GM12878 (cell line): ENCODE results near the gene GZMM. TPM values are rescaled to one million over a fixed set of nuclear protein-coding genes. Genes with fewer than 3 reads are reported as not detected.

Source experiments
- BACH1 ChIP-seq: fragments of 450-650 bp; IDR thresholded peaks from 2 replicates; pipeline ENCODE4 v1.6.1; 2017; ENCODE audit warnings: mild to moderate bottlenecking, borderline replicate concordance
- BCL3 ChIP-seq: IDR thresholded peaks from 2 replicates; pipeline ENCODE4 v1.6.1; 2011; ENCODE audit warnings: borderline replicate concordance, low read depth, mild to moderate bottlenecking, moderate library complexity, low read length; ENCODE audit not compliant: insufficient read depth, poor library complexity, severe bottlenecking
- BHLHE40 ChIP-seq, 2 experiments: fragments of 450-650 bp in 1 of 2; IDR thresholded peaks; 2 replicates each; pipeline ENCODE4 v1.6.1; 2011 to 2017; ENCODE audit warnings: low read depth in 2 of 2, borderline replicate concordance in 1 of 2, improper control_type of control experiment in 1 of 2, low read length in 1 of 2, mild to moderate bottlenecking in 1 of 2
- CTCF ChIP-seq, 3 experiments: IDR thresholded peaks in 2 of 3; conservative IDR thresholded peaks in 1 of 3; 2 replicates each; pipeline ENCODE4 v1.5.1; 2011; ENCODE audit warnings: low read depth in 3 of 3, low read length in 3 of 3, mild to moderate bottlenecking in 3 of 3, control low read depth in 2 of 3, moderate library complexity in 2 of 3, inconsistent platforms in 1 of 3, mixed read lengths in 1 of 3; ENCODE audit not compliant: control insufficient read depth in 2 of 3, insufficient read depth in 1 of 3; ENCODE audit errors: extremely low read depth in 1 of 3
- DPF2 ChIP-seq: fragments of 450-650 bp; IDR thresholded peaks from 2 replicates; pipeline ENCODE4 v1.6.1; 2017; ENCODE audit warnings: mild to moderate bottlenecking
- ELK1 ChIP-seq: IDR thresholded peaks from 2 replicates; pipeline ENCODE4 v1.6.1; 2012; ENCODE audit warnings: low read depth, low read length, improper control_type of control experiment
- ESRRA ChIP-seq: IDR thresholded peaks from 2 replicates; pipeline ENCODE4 v1.6.1; 2012; ENCODE audit warnings: mild to moderate bottlenecking, low read length, improper control_type of control experiment
- ETV6 ChIP-seq, 2 experiments: fragments of 450-650 bp in 1 of 2; IDR thresholded peaks in 1 of 2; conservative IDR thresholded peaks in 1 of 2; 2 replicates each; pipeline ENCODE4 v1.6.1; 2014; ENCODE audit warnings: antibody characterized with exemption in 1 of 2, borderline replicate concordance in 1 of 2, low read depth in 1 of 2, mild to moderate bottlenecking in 1 of 2, moderate library complexity in 1 of 2
- FOS ChIP-seq: IDR thresholded peaks from 3 replicates; pipeline ENCODE4 v1.6.1; 2011; ENCODE audit warnings: borderline replicate concordance; ENCODE audit not compliant: insufficient read length; ENCODE audit errors: extremely low read depth
- KLF5 ChIP-seq: fragments of 450-650 bp; IDR thresholded peaks from 2 replicates; pipeline ENCODE4 v1.6.1; 2014; ENCODE audit warnings: mild to moderate bottlenecking; ENCODE audit not compliant: partially characterized antibody
- MXI1 ChIP-seq: fragments of 150-350 bp; IDR thresholded peaks from 2 replicates; pipeline ENCODE4 v1.6.1; 2011; ENCODE audit warnings: low read depth, mild to moderate bottlenecking, inconsistent platforms, low read length, improper control_type of control experiment
- NBN ChIP-seq: fragments of 450-650 bp; IDR thresholded peaks from 2 replicates; pipeline ENCODE4 v1.6.1; 2016
- NFYB ChIP-seq: IDR thresholded peaks from 2 replicates; pipeline ENCODE4 v1.6.1; 2011; ENCODE audit warnings: low read depth, mild to moderate bottlenecking, low read length, improper control_type of control experiment, moderate library complexity; ENCODE audit not compliant: insufficient read depth
- NRF1 ChIP-seq: conservative IDR thresholded peaks from 2 replicates; pipeline ENCODE4 v1.6.1; 2011; ENCODE audit warnings: mild to moderate bottlenecking, low read depth, low read length, improper control_type of control experiment
- POLR2AphosphoS5 ChIP-seq: IDR thresholded peaks from 2 replicates; pipeline ENCODE4 v1.6.1; 2011; ENCODE audit warnings: mild to moderate bottlenecking, low read length, inconsistent platforms
- SMC3 ChIP-seq: IDR thresholded peaks from 2 replicates; pipeline ENCODE4 v1.6.1; 2011; ENCODE audit warnings: low read length, improper control_type of control experiment, borderline replicate concordance
- SPI1 ChIP-seq: IDR thresholded peaks from 2 replicates; pipeline ENCODE4 v1.6.1; 2011; ENCODE audit warnings: low read depth, mild to moderate bottlenecking, low read length, moderate library complexity, borderline replicate concordance; ENCODE audit not compliant: insufficient read depth
- STAT1 ChIP-seq: fragments of 450-650 bp; conservative IDR thresholded peaks from 2 replicates; pipeline ENCODE4 v1.6.1; 2014; ENCODE audit warnings: antibody characterized with exemption, mild to moderate bottlenecking
- USF2 ChIP-seq: IDR thresholded peaks from 2 replicates; pipeline ENCODE4 v1.6.1; 2011; ENCODE audit warnings: low read depth, low read length, improper control_type of control experiment, borderline replicate concordance
- ZBTB33 ChIP-seq: fragments of 450-650 bp; IDR thresholded peaks from 2 replicates; pipeline ENCODE4 v1.6.1; 2017; ENCODE audit warnings: mild to moderate bottlenecking
- ZNF217 ChIP-seq: fragments of 450-650 bp; IDR thresholded peaks from 2 replicates; pipeline ENCODE4 v1.6.1; 2017; ENCODE audit warnings: antibody characterized with exemption, mild to moderate bottlenecking
- ZZZ3 ChIP-seq: IDR thresholded peaks from 2 replicates; pipeline ENCODE4 v1.6.1; 2011; ENCODE audit warnings: low read depth; ENCODE audit not compliant: control insufficient read depth, insufficient read length
- polyA plus RNA-seq, 11 experiments: library from polyadenylated mRNA; depleted of rRNA in 4 of 11; unstranded in 6 of 11; stranded (reverse) in 5 of 11; fragments of >200 nt; fragmentation: Nextera tagmentation in 4 of 11; fragmentation: Illumina TruSeq in 1 of 11; extraction: Ambion mirVana in 4 of 11; extraction: Trizol in 1 of 11; gene quantifications; 1 replicate in 1 of 11; 2 replicates in 10 of 11; pipeline versions ENCODE4 v1.2.1 to v1.2.3, GENCODE V29; 2011 to 2016; ENCODE audit warnings: inconsistent platforms in 2 of 11, missing spikeins in 2 of 11, low read depth in 1 of 11
- total RNA-seq, 4 experiments: library from RNA; depleted of rRNA in 3 of 4; stranded (reverse); fragments of >200 nt in 3 of 4; fragmentation: Illumina TruSeq in 1 of 4; extraction: Trizol in 1 of 4; gene quantifications; 2 replicates each; pipeline versions ENCODE4 v1.2.1 to v1.2.3, GENCODE V29; 2013 to 2021

The GZMM gene
- total and polyA plus RNA-seq, 10 of the 15 experiments (the other 5 are each of a cell fraction or from before 2014, with no cell fraction given) = 0.09 to 0.48 (median 0.23) TPM; not detected in 7

- TF ChIP-seq USF2 (no peak), DPF2 (peak; percentile 88), CTCF (IDR thresholded peaks at IDR 0.05 in 2 of 3, conservative IDR thresholded peaks at IDR 0.05 in 1 of 3; ENCODE audit: control insufficient read depth in 2 of 3, extremely low read depth in 1 of 3, insufficient read depth in 1 of 3, low read depth in 3 of 3, low read length in 3 of 3) (0 out of 6 replicates have a peak, but pooled peaks of 1 of the 3 experiments have one; percentile 7), ETV6 (conservative IDR thresholded peaks at IDR 0.05 in 1 of 2, IDR thresholded peaks at IDR 0.05 in 1 of 2; ENCODE audit: borderline replicate concordance in 1 of 2, low read depth in 1 of 2) (no peak), BHLHE40 (IDR thresholded peaks at IDR 0.05; ENCODE audit: borderline replicate concordance in 1 of 2, low read depth in 2 of 2, low read length in 1 of 2) (peak in 1 of 2 experiments; percentile 50; a peak in 2 of 4 replicates), ZNF217 (peak; percentile 67), POLR2AphosphoS5 (no peak), STAT1 (0 out of 2 replicates have a peak, but pooled peaks have one; percentile 29), SPI1 (no peak), NRF1 (peak; percentile 86), SMC3 (no peak), FOS (no peak), MXI1 (no peak), ZZZ3 (no peak), BACH1 (peak; percentile 43; the same call in 1 of the 2 replicates), ESRRA (no peak), NFYB (no peak), NBN (no peak), BCL3 (no peak), ELK1 (no peak), ZBTB33 (no peak), KLF5 (no peak)
These were observed 12.7 kb upstream of the GZMM start (continued) for GRCh38 chr19:531009-531752.
